MCF 10A (cell line): ENCODE data around the gene B3GAT3. TPM values are rescaled to one million over a fixed set of nuclear protein-coding genes. Genes with fewer than 3 reads are reported as not detected.

Experiments used
- BruUV-seq: library from RNA; stranded (reverse); fragments of 400-500 nt; replicated peaks from 2 replicates; lab custom pipeline; 2021; lab: Mats Ljungman, UMichigan
- CTCF ChIA-PET: fragments of 300-600 bp; sonication (Branson Sonifier 250); formaldehyde crosslinking; extraction: SDS; loops from one replicate; lab custom pipeline; 2021; ENCODE audit warnings: antibody characterized with exemption, inconsistent platforms; lab: Yijun Ruan, JAX
- POLR2A ChIA-PET: fragments of 300-600, 350-650 bp; sonication (Branson Sonifier 250); formaldehyde crosslinking; extraction: SDS; loops from one replicate; lab custom pipeline; 2020; ENCODE audit warnings: antibody characterized with exemption, inconsistent platforms; lab: Yijun Ruan, JAX
- DNase-seq: peaks from one replicate; pipeline ENCODE4 v3.0.0-alpha.2; 2018; ENCODE audit not compliant: unreplicated experiment
- H3K27ac Mint-ChIP-seq: one replicate; pipeline ENCODE4 v1.8.0; 2022; ENCODE audit warnings: mild to moderate bottlenecking, low read depth, mixed read lengths; ENCODE audit not compliant: unreplicated experiment
- H3K27me3 Mint-ChIP-seq: one replicate; pipeline ENCODE4 v1.8.0; 2022; ENCODE audit warnings: mixed read lengths; ENCODE audit not compliant: insufficient read depth, unreplicated experiment
- H3K36me3 Mint-ChIP-seq: one replicate; pipeline ENCODE4 v1.8.0; 2022; ENCODE audit warnings: mild to moderate bottlenecking, moderate library complexity, mixed read lengths; ENCODE audit not compliant: insufficient read depth, unreplicated experiment
- H3K4me1 Mint-ChIP-seq: one replicate; pipeline ENCODE4 v1.8.0; 2022; ENCODE audit warnings: mixed read lengths; ENCODE audit not compliant: insufficient read depth, unreplicated experiment
- H3K4me3 Mint-ChIP-seq: one replicate; pipeline ENCODE4 v1.8.0; 2022; ENCODE audit warnings: mild to moderate bottlenecking, moderate library complexity, mixed read lengths; ENCODE audit not compliant: unreplicated experiment
- H3K9me3 Mint-ChIP-seq: one replicate; pipeline ENCODE4 v1.8.0; 2022; ENCODE audit warnings: mixed read lengths; ENCODE audit not compliant: unreplicated experiment
- CTCF ChIP-seq: fragments of 200-600 bp; IDR thresholded peaks from one replicate; pipeline ENCODE4 v1.8.0; 2022; ENCODE audit warnings: antibody characterized with exemption, mild to moderate bottlenecking; ENCODE audit not compliant: unreplicated experiment
- intact Hi-C: fragments of 100-400 bp; cut with micrococcal nuclease; formaldehyde crosslinking; loops from 2 replicates; pipeline ENCODE4 v1.14.1; 2022
- total RNA-seq: library from RNA; stranded (reverse); gene quantifications from 2 replicates; pipeline ENCODE4 v1.2.3, GENCODE V29; 2022

B3GAT3 gene
- total RNA-seq, 1 experiment from 2014 or later: 42.4 TPM

GRCh38 chr11:62603776-62604299 lies 17.9 kb downstream of the B3GAT3 start:
- intact Hi-C loops: no loop called here
- peaks cover 30% of the 10 kb centered on the region for H3K4me1 Mint-ChIP-seq
- ChIA-PET POLR2A (interaction anchor here (0.6 to 5.2 kb wide), 4 partner anchors 12 to 51 kb away, joined by 3 to 152 read pairs (median 8); partner anchors contain the start of gene TUT1), CTCF (interaction anchor here (0.5 to 2.1 kb wide), 9 partner anchors 8 to 1747 kb away, joined by 3 to 7 read pairs (median 3); partner anchors contain the start of genes LBHD1 and ROM1)
- H3K27me3 Mint-ChIP-seq: no peaks in the 10 kb centered on the region
- peaks cover 66% of the 10 kb centered on the region for H3K36me3 Mint-ChIP-seq
- no peaks in the 10 kb centered on the region for H3K9me3 Mint-ChIP-seq
- peak overlapping the region; percentile 28 for H3K4me3 Mint-ChIP-seq
- TF ChIP-seq CTCF: no peak
- DNase-seq: no peak
- no peak overlapping the region for H3K27ac Mint-ChIP-seq
- BruUV-seq: no TSS peak

DNA sequence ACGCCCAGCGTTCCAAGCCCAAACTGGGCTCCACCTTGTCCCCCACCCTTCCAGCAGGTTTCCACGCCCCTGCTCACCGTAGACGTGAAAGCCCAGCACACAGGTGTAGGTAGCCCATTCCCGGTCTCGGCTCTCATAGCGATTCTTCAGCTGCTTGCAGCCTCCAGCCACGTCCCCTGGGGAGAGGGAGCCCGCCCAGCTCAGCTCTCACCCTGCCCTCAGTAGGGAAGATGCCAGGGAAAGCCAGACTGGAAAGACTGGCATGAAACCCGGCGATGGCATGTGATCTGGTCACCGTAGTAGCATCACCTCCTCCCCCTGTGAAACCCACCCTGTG lies 18.7 kb downstream of the B3GAT3 start:
- DNase-seq: no peak
- BruUV-seq: no TSS peak
- no peak for TF ChIP-seq CTCF
- H3K4me3 Mint-ChIP-seq: peak overlapping the region; percentile 28
- no peaks in the 10 kb centered on the region for H3K27me3 Mint-ChIP-seq
- peaks cover 37% of the 10 kb centered on the region for H3K4me1 Mint-ChIP-seq
- H3K27ac Mint-ChIP-seq: no peak overlapping the region
- CTCF ChIA-PET: interaction anchor here (0.6 to 2.1 kb wide), 5 partner anchors 10 to 1748 kb away, joined by 3 to 7 read pairs (median 3); partner anchors contain the start of genes LBHD1 and ROM1
- POLR2A ChIA-PET: interaction anchor here (0.6 to 5.2 kb wide), 2 partner anchors 12 to 37 kb away, joined by 4 to 152 read pairs; partner anchors contain the start of gene TUT1
- intact Hi-C loops: no loop called here
- H3K36me3 Mint-ChIP-seq: peaks cover 70% of the 10 kb centered on the region
- H3K9me3 Mint-ChIP-seq: no peaks in the 10 kb centered on the region

- TF ChIP-seq CTCF: no peak
- POLR2A ChIA-PET: interaction anchor here (0.6 to 5.2 kb wide), 22 partner anchors 9 to 1576 kb away, joined by 3 to 152 read pairs (median 7); partner anchors contain the start of genes AHNAK, B3GAT3, C11orf98 and CSKMT
- H3K4me3 Mint-ChIP-seq: peak overlapping the region; percentile 86
- H3K27me3 Mint-ChIP-seq: no peaks in the 10 kb centered on the region
- CTCF ChIA-PET: interaction anchor here (0.6 to 2.1 kb wide), 5 partner anchors 9 to 1752 kb away, joined by 3 to 7 read pairs (median 4); partner anchors contain the start of gene ROM1
- intact Hi-C loops: no loop called here
- peaks cover 38% of the 10 kb centered on the region for H3K4me1 Mint-ChIP-seq
- peak overlapping the region; percentile 96 for H3K27ac Mint-ChIP-seq
- peaks cover 70% of the 10 kb centered on the region for H3K36me3 Mint-ChIP-seq
- no peak for DNase-seq
- H3K9me3 Mint-ChIP-seq: no peaks in the 10 kb centered on the region
- BruUV-seq: no TSS peak
Observed at GRCh38 chr11:62602141-62603071, 19.4 kb downstream of the B3GAT3 start.
